ENCODE results near the gene MEF2C. TPM values are rescaled to one million over a fixed set of nuclear protein-coding genes. Genes with fewer than 3 reads are reported as not detected.
A peak's percentile ranks its signal among the peaks of the same experiment; 100 is the strongest.

The MEF2C gene
- polyA plus RNA-seq, 4 donors: 0.89 to 11.5 (median 5.9) TPM

- no peaks in the 10 kb centered on the region for H3K36me3 ChIP-seq (ENCODE audit: control insufficient read depth in 3 of 3, insufficient read depth in 2 of 3, low read depth in 1 of 3, low read length in 3 of 3)
- no peaks in the 10 kb centered on the region for H3K9me3 ChIP-seq (ENCODE audit: control insufficient read depth in 2 of 2, insufficient read depth in 1 of 2, low read depth in 1 of 2, low read length in 1 of 2)
- no peak overlapping the region for H3K27ac ChIP-seq (ENCODE audit: low read depth in 1 of 3, low read length in 2 of 3)
- DNase-seq (no peak), FAIRE-seq (no peak)
- H3K4me1 ChIP-seq (ENCODE audit: control insufficient read depth in 3 of 3, insufficient read depth in 2 of 3, low read depth in 1 of 3, low read length in 2 of 3): peaks cover 0 to 9% (median 0%) of the 10 kb centered on the region in 3 donors
- WGBS, 3 donors: 9 to 20% (median 10%) methylated on average over 19 of the region's 19 CpGs
- H3K4me3 ChIP-seq (ENCODE audit: low read depth in 1 of 3, low read length in 3 of 3): no peak overlapping the region
- peaks cover 8 to 68% (median 36%) of the 10 kb centered on the region in 3 donors for H3K27me3 ChIP-seq (ENCODE audit: control insufficient read depth in 3 of 3, insufficient read depth in 3 of 3, low read length in 3 of 3)
Measured at GRCh38 chr5:88695232-88695631, 187.8 kb downstream of the MEF2C start.

GRCh38 chr5:88694023-88694679, 188.8 kb downstream of the MEF2C start:
- FAIRE-seq: no peak
- H3K36me3 ChIP-seq (ENCODE audit: control insufficient read depth in 3 of 3, insufficient read depth in 2 of 3, low read depth in 1 of 3, low read length in 3 of 3): no peaks in the 10 kb centered on the region
- no peak for DNase-seq
- H3K4me3 ChIP-seq (ENCODE audit: low read depth in 1 of 3, low read length in 3 of 3): no peak overlapping the region
- no peak overlapping the region for H3K27ac ChIP-seq (ENCODE audit: low read depth in 1 of 3, low read length in 2 of 3)
- WGBS, 3 donors: 11 to 16% (median 13%) methylated on average over 27 to 28 of the region's 28 CpGs
- peaks cover 0 to 15% (median 0%) of the 10 kb centered on the region in 3 donors for H3K4me1 ChIP-seq (ENCODE audit: control insufficient read depth in 3 of 3, insufficient read depth in 2 of 3, low read depth in 1 of 3, low read length in 2 of 3)
- no peaks in the 10 kb centered on the region for H3K9me3 ChIP-seq (ENCODE audit: control insufficient read depth in 2 of 2, insufficient read depth in 1 of 2, low read depth in 1 of 2, low read length in 1 of 2)
- peaks cover 8 to 73% (median 43%) of the 10 kb centered on the region in 3 donors for H3K27me3 ChIP-seq (ENCODE audit: control insufficient read depth in 3 of 3, insufficient read depth in 3 of 3, low read length in 3 of 3)

GRCh38 chr5:88693071-88693932, 189.7 kb downstream of the MEF2C start:
- DNase-seq: no peak
- Histone ChIP-seq H3K27ac (ENCODE audit: low read depth in 1 of 3, low read length in 2 of 3) (no peak overlapping the region), H3K4me3 (ENCODE audit: low read depth in 1 of 3, low read length in 3 of 3) (no peak overlapping the region), H3K27me3 (ENCODE audit: control insufficient read depth in 3 of 3, insufficient read depth in 3 of 3, low read length in 3 of 3) (peaks cover 8 to 80% (median 48%) of the 10 kb centered on the region in 3 donors), H3K4me1 (ENCODE audit: control insufficient read depth in 3 of 3, insufficient read depth in 2 of 3, low read depth in 1 of 3, low read length in 2 of 3) (peaks cover 0 to 15% (median 0%) of the 10 kb centered on the region in 3 donors), H3K36me3 (ENCODE audit: control insufficient read depth in 3 of 3, insufficient read depth in 2 of 3, low read depth in 1 of 3, low read length in 3 of 3) (no peaks in the 10 kb centered on the region), H3K9me3 (ENCODE audit: control insufficient read depth in 2 of 2, insufficient read depth in 1 of 2, low read depth in 1 of 2, low read length in 1 of 2) (no peaks in the 10 kb centered on the region)
- no peak for FAIRE-seq
- 10 to 13% (median 11%) methylated on average over 25 of the region's 25 CpGs for WGBS, 3 donors

GRCh38 chr5:88691945-88692868, 190.8 kb downstream of the MEF2C start:
- no peak for DNase-seq
- Histone ChIP-seq H3K36me3 (ENCODE audit: control insufficient read depth in 3 of 3, insufficient read depth in 2 of 3, low read depth in 1 of 3, low read length in 3 of 3) (no peaks in the 10 kb centered on the region), H3K4me1 (ENCODE audit: control insufficient read depth in 3 of 3, insufficient read depth in 2 of 3, low read depth in 1 of 3, low read length in 2 of 3) (peaks cover 0 to 15% (median 0%) of the 10 kb centered on the region in 3 donors), H3K9me3 (ENCODE audit: control insufficient read depth in 2 of 2, insufficient read depth in 1 of 2, low read depth in 1 of 2, low read length in 1 of 2) (no peaks in the 10 kb centered on the region), H3K4me3 (ENCODE audit: low read depth in 1 of 3, low read length in 3 of 3) (no peak overlapping the region), H3K27me3 (ENCODE audit: control insufficient read depth in 3 of 3, insufficient read depth in 3 of 3, low read length in 3 of 3) (peaks cover 8 to 90% (median 54%) of the 10 kb centered on the region in 3 donors), H3K27ac (ENCODE audit: low read depth in 1 of 3, low read length in 2 of 3) (no peak overlapping the region)
- WGBS, 3 donors: 6 to 7% (median 6%) methylated on average over 51 to 52 of the region's 52 CpGs
- FAIRE-seq: no peak

- Histone ChIP-seq H3K4me1 (ENCODE audit: control insufficient read depth in 3 of 3, insufficient read depth in 2 of 3, low read depth in 1 of 3, low read length in 2 of 3) (peaks cover 0 to 15% (median 0%) of the 10 kb centered on the region in 3 donors), H3K36me3 (ENCODE audit: control insufficient read depth in 3 of 3, insufficient read depth in 2 of 3, low read depth in 1 of 3, low read length in 3 of 3) (no peaks in the 10 kb centered on the region), H3K27me3 (ENCODE audit: control insufficient read depth in 3 of 3, insufficient read depth in 3 of 3, low read length in 3 of 3) (peaks cover 8 to 98% (median 54%) of the 10 kb centered on the region in 3 donors), H3K4me3 (ENCODE audit: low read depth in 1 of 3, low read length in 3 of 3) (no peak overlapping the region), H3K27ac (ENCODE audit: low read depth in 1 of 3, low read length in 2 of 3) (no peak overlapping the region), H3K9me3 (ENCODE audit: control insufficient read depth in 2 of 2, insufficient read depth in 1 of 2, low read depth in 1 of 2, low read length in 1 of 2) (no peaks in the 10 kb centered on the region)
- DNase-seq: no peak
- WGBS, 3 donors: 4 to 6% (median 4%) methylated on average over 11 of the region's 11 CpGs
- no peak for FAIRE-seq
Measured at GRCh38 chr5:88691230-88691582, 191.8 kb downstream of the MEF2C start.

GRCh38 chr5:88690409-88691229, 192.4 kb downstream of the MEF2C start:
- 4 to 8% (median 7%) methylated on average over 47 of the region's 47 CpGs for WGBS, 3 donors
- no peak overlapping the region for H3K4me3 ChIP-seq (ENCODE audit: low read depth in 1 of 3, low read length in 3 of 3)
- no peak overlapping the region for H3K27ac ChIP-seq (ENCODE audit: low read depth in 1 of 3, low read length in 2 of 3)
- H3K27me3 ChIP-seq (ENCODE audit: control insufficient read depth in 3 of 3, insufficient read depth in 3 of 3, low read length in 3 of 3): peaks cover 8 to 100% (median 60%) of the 10 kb centered on the region in 3 donors
- H3K36me3 ChIP-seq (ENCODE audit: control insufficient read depth in 3 of 3, insufficient read depth in 2 of 3, low read depth in 1 of 3, low read length in 3 of 3): no peaks in the 10 kb centered on the region
- peak; percentile 55 to 82 for DNase-seq
- H3K9me3 ChIP-seq (ENCODE audit: control insufficient read depth in 2 of 2, insufficient read depth in 1 of 2, low read depth in 1 of 2, low read length in 1 of 2): no peaks in the 10 kb centered on the region
- FAIRE-seq: no peak
- peaks cover 0 to 15% (median 0%) of the 10 kb centered on the region in 3 donors for H3K4me1 ChIP-seq (ENCODE audit: control insufficient read depth in 3 of 3, insufficient read depth in 2 of 3, low read depth in 1 of 3, low read length in 2 of 3)

- DNase-seq (no peak), FAIRE-seq (no peak)
- H3K27me3 ChIP-seq (ENCODE audit: control insufficient read depth in 3 of 3, insufficient read depth in 3 of 3, low read length in 3 of 3): peaks cover 8 to 100% (median 63%) of the 10 kb centered on the region in 3 donors
- H3K27ac ChIP-seq (ENCODE audit: low read depth in 1 of 3, low read length in 2 of 3): no peak overlapping the region
- WGBS, 3 donors: 5 to 16% (median 6%) methylated on average over 38 of the region's 38 CpGs
- no peaks in the 10 kb centered on the region for H3K36me3 ChIP-seq (ENCODE audit: control insufficient read depth in 3 of 3, insufficient read depth in 2 of 3, low read depth in 1 of 3, low read length in 3 of 3)
- peaks cover 0 to 15% (median 0%) of the 10 kb centered on the region in 3 donors for H3K4me1 ChIP-seq (ENCODE audit: control insufficient read depth in 3 of 3, insufficient read depth in 2 of 3, low read depth in 1 of 3, low read length in 2 of 3)
- no peak overlapping the region for H3K4me3 ChIP-seq (ENCODE audit: low read depth in 1 of 3, low read length in 3 of 3)
- no peaks in the 10 kb centered on the region for H3K9me3 ChIP-seq (ENCODE audit: control insufficient read depth in 2 of 2, insufficient read depth in 1 of 2, low read depth in 1 of 2, low read length in 1 of 2)
Measured at GRCh38 chr5:88689668-88690408, 193.1 kb downstream of the MEF2C start.
